WTC11 (cell line): ENCODE measurements around the gene KIRREL3.

Experiments
- ARID4B ChIP-seq: sonication (generic); formaldehyde crosslinking; IDR thresholded peaks from 2 replicates; pipeline ENCODE4 v1.8.0; 2023; ENCODE audit warnings: missing genetic modification reagents, mild to moderate bottlenecking, borderline replicate concordance
- CBFB ChIP-seq: sonication (generic); formaldehyde crosslinking; IDR thresholded peaks from 2 replicates; pipeline ENCODE4 v1.8.1; 2022; ENCODE audit warnings: mild to moderate bottlenecking, low read depth, missing genetic modification reagents
- CREB1 ChIP-seq: sonication (generic); formaldehyde crosslinking; IDR thresholded peaks from 2 replicates; pipeline ENCODE4 v1.8.0; 2023; ENCODE audit warnings: mild to moderate bottlenecking, missing genetic modification reagents
- CTCF ChIP-seq: fragments of 200-600 bp; IDR thresholded peaks from 2 replicates; pipeline ENCODE4 v1.8.0; 2022; ENCODE audit warnings: antibody characterized with exemption
- TF ChIP-seq, protein P1 (sequence below): sonication (generic); formaldehyde crosslinking; IDR thresholded peaks from 2 replicates; pipeline ENCODE4 v1.8.0; 2022; ENCODE audit warnings: mild to moderate bottlenecking, missing genetic modification reagents
- TF ChIP-seq, protein P2 (sequence below): sonication (generic); formaldehyde crosslinking; IDR thresholded peaks from 2 replicates; pipeline ENCODE4 v1.8.0; 2023; ENCODE audit warnings: mild to moderate bottlenecking, missing genetic modification reagents

DNA sequence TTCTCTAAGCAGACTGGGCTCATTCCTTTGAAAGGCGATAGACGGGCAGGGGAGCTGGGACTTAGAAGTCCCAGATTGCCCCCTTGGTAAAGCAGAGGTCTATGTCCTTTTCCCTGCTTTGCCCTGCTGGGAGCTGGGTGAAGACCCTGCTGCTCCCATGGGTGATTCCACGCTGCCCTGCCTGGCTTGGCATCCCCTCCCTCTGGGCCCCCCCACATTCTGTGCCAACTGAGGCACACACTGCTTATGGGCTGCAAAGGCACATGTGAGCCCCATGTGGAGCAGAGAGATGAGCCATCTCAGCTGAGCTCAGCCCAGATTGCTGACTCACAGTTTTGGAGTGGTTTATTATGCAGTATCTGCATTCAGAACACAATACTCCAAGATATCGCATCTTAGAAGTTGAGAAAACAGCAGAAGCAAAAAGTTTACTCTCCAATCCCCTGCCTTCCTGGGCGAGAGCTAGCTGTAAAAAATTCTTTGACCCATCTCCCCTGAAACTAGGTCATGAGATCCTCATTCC, 517.9 kb downstream of the KIRREL3 start:
- TF ChIP-seq CTCF (no peak), ARID4B (CRISPR knock-in tag) (no peak), CREB1 (CRISPR knock-in tag) (no peak), CBFB (CRISPR knock-in tag) (no peak)
- TF ChIP-seq, protein P1, sequence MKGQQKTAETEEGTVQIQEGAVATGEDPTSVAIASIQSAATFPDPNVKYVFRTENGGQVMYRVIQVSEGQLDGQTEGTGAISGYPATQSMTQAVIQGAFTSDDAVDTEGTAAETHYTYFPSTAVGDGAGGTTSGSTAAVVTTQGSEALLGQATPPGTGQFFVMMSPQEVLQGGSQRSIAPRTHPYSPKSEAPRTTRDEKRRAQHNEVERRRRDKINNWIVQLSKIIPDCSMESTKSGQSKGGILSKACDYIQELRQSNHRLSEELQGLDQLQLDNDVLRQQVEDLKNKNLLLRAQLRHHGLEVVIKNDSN: no peak
- TF ChIP-seq, protein P2, sequence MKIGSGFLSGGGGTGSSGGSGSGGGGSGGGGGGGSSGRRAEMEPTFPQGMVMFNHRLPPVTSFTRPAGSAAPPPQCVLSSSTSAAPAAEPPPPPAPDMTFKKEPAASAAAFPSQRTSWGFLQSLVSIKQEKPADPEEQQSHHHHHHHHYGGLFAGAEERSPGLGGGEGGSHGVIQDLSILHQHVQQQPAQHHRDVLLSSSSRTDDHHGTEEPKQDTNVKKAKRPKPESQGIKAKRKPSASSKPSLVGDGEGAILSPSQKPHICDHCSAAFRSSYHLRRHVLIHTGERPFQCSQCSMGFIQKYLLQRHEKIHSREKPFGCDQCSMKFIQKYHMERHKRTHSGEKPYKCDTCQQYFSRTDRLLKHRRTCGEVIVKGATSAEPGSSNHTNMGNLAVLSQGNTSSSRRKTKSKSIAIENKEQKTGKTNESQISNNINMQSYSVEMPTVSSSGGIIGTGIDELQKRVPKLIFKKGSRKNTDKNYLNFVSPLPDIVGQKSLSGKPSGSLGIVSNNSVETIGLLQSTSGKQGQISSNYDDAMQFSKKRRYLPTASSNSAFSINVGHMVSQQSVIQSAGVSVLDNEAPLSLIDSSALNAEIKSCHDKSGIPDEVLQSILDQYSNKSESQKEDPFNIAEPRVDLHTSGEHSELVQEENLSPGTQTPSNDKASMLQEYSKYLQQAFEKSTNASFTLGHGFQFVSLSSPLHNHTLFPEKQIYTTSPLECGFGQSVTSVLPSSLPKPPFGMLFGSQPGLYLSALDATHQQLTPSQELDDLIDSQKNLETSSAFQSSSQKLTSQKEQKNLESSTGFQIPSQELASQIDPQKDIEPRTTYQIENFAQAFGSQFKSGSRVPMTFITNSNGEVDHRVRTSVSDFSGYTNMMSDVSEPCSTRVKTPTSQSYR (CRISPR knock-in tag): no peak
